Kidney epithelial cell (primary cell): ENCODE data around the gene PRKD1. TPM values are rescaled to one million over a fixed set of nuclear protein-coding genes. Genes with fewer than 3 reads are reported as not detected.

Experiments
- DNase-seq: peaks from one replicate; pipeline ENCODE4 v3.0.0-alpha.2; 2010; ENCODE audit warnings: low read depth
- H3K27me3 ChIP-seq: 2 replicates; pipeline ENCODE4 v1.6.0; 2011; ENCODE audit warnings: low read length; ENCODE audit not compliant: control insufficient read depth, insufficient read depth
- H3K36me3 ChIP-seq: 2 replicates; pipeline ENCODE4 v1.5.1; 2011; ENCODE audit warnings: low read length; ENCODE audit not compliant: control insufficient read depth, insufficient read depth
- H3K4me3 ChIP-seq: 2 replicates; pipeline ENCODE4 v1.5.1; 2011; ENCODE audit warnings: low read depth, mild to moderate bottlenecking, control low read depth, low read length
- total RNA-seq: library from RNA; depleted of rRNA; stranded (reverse); fragments of >200 nt; gene quantifications from 2 replicates; pipeline ENCODE4 v1.2.3, GENCODE V29; 2015
- TF ChIP-seq, protein P1 (sequence below): IDR thresholded peaks from 2 replicates; pipeline ENCODE4 v1.5.1; 2011; ENCODE audit warnings: mild to moderate bottlenecking, moderate library complexity, low read length, control low read depth, inconsistent platforms; ENCODE audit not compliant: insufficient read depth, poor library complexity, severe bottlenecking

The PRKD1 gene
- total RNA-seq, 1 donor from 2014 or later: 7.2 TPM

DNA sequence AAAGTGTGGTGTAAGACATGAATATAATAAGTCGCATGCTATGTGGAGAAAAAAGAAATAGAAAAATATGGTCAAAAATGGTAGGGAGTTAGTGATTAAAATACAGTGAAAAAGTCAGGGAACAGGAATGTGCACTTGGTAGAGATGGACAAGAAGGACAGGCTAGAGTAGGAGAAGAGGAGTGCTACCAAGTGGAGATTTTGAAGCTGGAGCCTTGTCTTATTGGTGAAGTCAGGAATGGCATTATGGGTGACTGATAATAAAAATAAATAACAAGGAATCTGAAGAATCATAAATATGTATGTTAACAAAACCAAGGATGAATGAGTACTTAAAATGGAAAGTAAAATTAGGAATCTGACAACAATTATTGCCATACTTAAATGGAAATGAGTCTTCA, 204.8 kb downstream of the PRKD1 start:
- H3K4me3 ChIP-seq: no peak overlapping the region
- no peaks in the 10 kb centered on the region for H3K27me3 ChIP-seq
- DNase-seq: no peak
- no peaks in the 10 kb centered on the region for H3K36me3 ChIP-seq
- TF ChIP-seq, protein P1, sequence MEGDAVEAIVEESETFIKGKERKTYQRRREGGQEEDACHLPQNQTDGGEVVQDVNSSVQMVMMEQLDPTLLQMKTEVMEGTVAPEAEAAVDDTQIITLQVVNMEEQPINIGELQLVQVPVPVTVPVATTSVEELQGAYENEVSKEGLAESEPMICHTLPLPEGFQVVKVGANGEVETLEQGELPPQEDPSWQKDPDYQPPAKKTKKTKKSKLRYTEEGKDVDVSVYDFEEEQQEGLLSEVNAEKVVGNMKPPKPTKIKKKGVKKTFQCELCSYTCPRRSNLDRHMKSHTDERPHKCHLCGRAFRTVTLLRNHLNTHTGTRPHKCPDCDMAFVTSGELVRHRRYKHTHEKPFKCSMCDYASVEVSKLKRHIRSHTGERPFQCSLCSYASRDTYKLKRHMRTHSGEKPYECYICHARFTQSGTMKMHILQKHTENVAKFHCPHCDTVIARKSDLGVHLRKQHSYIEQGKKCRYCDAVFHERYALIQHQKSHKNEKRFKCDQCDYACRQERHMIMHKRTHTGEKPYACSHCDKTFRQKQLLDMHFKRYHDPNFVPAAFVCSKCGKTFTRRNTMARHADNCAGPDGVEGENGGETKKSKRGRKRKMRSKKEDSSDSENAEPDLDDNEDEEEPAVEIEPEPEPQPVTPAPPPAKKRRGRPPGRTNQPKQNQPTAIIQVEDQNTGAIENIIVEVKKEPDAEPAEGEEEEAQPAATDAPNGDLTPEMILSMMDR: no peak

DNA sequence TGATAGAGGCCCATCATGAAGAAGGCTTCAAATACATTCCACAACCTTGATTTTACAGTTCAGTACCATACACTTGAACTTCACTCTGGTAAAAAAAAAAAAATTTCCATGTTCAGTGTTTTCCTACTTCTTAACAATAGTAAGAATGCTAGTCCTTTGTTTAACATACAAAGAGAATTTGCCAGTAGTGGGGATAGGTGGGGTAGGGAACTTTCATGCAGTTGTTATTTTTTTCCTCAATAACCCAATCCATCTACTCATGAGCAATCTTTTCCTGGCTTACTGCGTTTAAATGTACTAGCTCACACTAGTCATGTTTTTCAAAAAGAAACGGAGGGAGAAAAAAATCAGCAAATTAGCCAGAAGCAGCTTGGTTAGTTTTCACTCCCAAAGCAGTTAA, 206.1 kb downstream of the PRKD1 start:
- no peaks in the 10 kb centered on the region for H3K36me3 ChIP-seq
- TF ChIP-seq, protein P1: no peak
- H3K27me3 ChIP-seq: no peaks in the 10 kb centered on the region
- DNase-seq: no peak
- no peak overlapping the region for H3K4me3 ChIP-seq

DNA sequence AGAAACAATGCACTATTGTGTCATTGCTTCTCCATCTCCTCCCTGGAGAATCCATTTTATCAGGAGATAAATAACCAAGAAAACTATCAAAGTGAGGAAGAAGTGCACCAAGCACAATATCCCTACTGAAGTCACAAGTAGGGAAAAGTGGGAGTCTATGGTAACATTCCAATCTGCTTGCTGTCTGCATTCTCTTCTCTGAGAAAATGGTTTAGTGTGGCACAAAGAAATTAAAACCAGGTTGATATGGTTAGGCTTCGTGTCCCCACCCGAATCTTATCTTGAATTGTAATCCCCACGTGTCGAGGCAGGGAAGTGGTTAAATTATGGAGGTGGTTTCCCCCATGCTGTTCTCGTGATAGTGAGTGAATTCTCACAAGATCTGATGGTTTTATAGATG, 209.7 kb downstream of the PRKD1 start:
- DNase-seq: no peak
- TF ChIP-seq, protein P1: no peak
- Histone ChIP-seq H3K4me3 (no peak overlapping the region), H3K36me3 (no peaks in the 10 kb centered on the region), H3K27me3 (no peaks in the 10 kb centered on the region)

DNA sequence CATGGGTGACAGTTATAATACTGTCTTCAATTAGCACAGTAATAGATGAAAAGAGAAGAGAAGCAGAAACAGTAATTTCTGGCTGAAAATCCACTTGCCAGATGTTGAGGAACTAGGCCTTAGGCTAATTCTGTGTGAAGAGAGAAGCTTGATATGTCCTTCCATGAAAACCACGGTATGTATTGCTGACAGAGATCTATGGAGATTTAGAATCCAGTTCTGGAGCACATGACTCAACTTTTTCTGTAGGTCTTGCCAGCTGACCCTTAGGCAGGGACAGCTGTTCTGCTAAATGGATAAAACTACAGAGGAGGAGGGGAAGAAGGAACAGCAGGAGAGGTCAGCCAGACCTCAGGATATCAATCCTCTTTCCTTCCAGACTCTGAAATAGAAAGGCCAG, 211.5 kb downstream of the PRKD1 start:
- DNase-seq: no peak
- TF ChIP-seq, protein P1: no peak
- no peaks in the 10 kb centered on the region for H3K27me3 ChIP-seq
- H3K4me3 ChIP-seq: no peak overlapping the region
- H3K36me3 ChIP-seq: no peaks in the 10 kb centered on the region

DNA sequence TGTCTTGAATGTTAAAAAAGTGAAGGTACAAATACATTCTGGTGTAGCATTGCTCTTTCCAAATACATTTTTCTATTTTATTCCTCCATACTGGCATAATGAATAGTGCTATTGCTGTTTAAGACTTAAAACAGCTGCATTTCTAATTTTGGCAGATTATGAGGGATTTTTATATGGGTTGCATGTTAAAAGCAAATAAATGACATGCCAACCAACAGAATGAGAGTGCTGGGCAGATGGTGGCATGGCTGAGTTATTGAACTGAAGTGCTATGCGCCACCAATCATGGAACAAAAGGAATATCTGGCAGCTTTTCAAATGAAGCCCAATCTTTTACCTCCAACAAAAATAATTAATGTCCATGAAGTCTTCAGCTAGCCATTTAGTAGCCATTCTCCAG, 215.0 kb downstream of the PRKD1 start:
- no peak for DNase-seq
- no peak overlapping the region for H3K4me3 ChIP-seq
- TF ChIP-seq, protein P1: no peak
- no peaks in the 10 kb centered on the region for H3K36me3 ChIP-seq
- no peaks in the 10 kb centered on the region for H3K27me3 ChIP-seq

DNA sequence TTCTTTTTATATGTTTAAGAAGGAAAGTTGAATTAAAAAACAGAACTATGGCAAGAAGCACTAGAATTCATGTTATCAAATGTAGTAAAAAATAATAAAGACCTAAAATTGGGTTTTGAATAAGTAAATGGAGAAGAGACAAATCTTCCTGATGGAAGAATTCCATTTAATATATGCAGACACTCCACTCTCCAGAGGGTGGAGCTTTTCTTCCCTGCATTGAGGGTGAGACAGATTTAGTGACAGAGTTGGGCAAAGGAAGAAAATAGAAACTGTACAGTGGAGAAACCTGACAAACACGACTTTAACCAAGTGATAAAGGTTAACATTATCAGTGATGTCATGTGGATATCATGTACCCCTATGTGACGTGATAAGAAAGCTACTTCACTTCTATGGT, 217.6 kb downstream of the PRKD1 start:
- TF ChIP-seq, protein P1: peak; percentile 2
- DNase-seq: no peak
- H3K36me3 ChIP-seq: no peaks in the 10 kb centered on the region
- no peak overlapping the region for H3K4me3 ChIP-seq
- H3K27me3 ChIP-seq: no peaks in the 10 kb centered on the region
